Heart right ventricle (tissue), 16 donors: ENCODE results near the gene LRMDA. TPM values are rescaled to one million over a fixed set of nuclear protein-coding genes. Genes with fewer than 3 reads are reported as not detected.

Experiments used
- ATAC-seq, 8 donors: fragments of 200-7000 bp; cut with Tn5 transposase; one replicate each; pipeline ENCODE4 v1.9.1; 2020; ENCODE audit warnings: mild to moderate bottlenecking in 8 of 8, moderate library complexity in 8 of 8, moderate number of reproducible peaks in 1 of 8
- DNase-seq, 2 donors: peaks; one replicate each; pipeline ENCODE4 v3.0.0-alpha.2; 2020
- H3K27ac ChIP-seq, 10 donors: fragments of 200-600 bp; sonication (generic) in 2 of 10; one replicate each; pipeline versions ENCODE4 v1.5.0 to v1.8.0; 2020 to 2022; ENCODE audit warnings: mild to moderate bottlenecking in 3 of 10
- H3K27me3 ChIP-seq, 7 donors: fragments of 200-600 bp; one replicate each; pipeline ENCODE4 v1.8.0; 2021 to 2022; ENCODE audit warnings: mild to moderate bottlenecking in 2 of 7
- H3K36me3 ChIP-seq, 9 donors: fragments of 200-600 bp; sonication (generic) in 1 of 9; one replicate each; pipeline versions ENCODE4 v1.5.0 to v1.8.0; 2020 to 2022; ENCODE audit warnings: mild to moderate bottlenecking in 2 of 9
- H3K4me1 ChIP-seq, 9 donors: fragments of 200-600 bp; sonication (generic) in 1 of 9; one replicate each; pipeline versions ENCODE4 v1.5.0 to v1.8.0; 2020 to 2022; ENCODE audit warnings: mild to moderate bottlenecking in 4 of 9
- H3K4me3 ChIP-seq, 10 donors: fragments of 200-600 bp; sonication (generic) in 2 of 10; one replicate each; pipeline versions ENCODE4 v1.5.0 to v1.8.0; 2020 to 2022; ENCODE audit warnings: mild to moderate bottlenecking in 7 of 10, moderate library complexity in 2 of 10
- H3K9me3 ChIP-seq, 11 donors: fragments of 200-600 bp in 10 of 11; sonication (generic) in 2 of 11; one replicate each; pipeline versions ENCODE4 v1.5.0 to v1.8.0; 2013 to 2022; ENCODE audit warnings: mild to moderate bottlenecking in 2 of 11, control low read depth in 1 of 11, moderate library complexity in 1 of 11
- CTCF ChIP-seq, 9 donors: fragments of 200-600 bp; sonication (generic) in 2 of 9; IDR thresholded peaks; one replicate each; pipeline versions ENCODE4 v1.5.0 to v1.8.0; 2021 to 2022; ENCODE audit warnings: antibody characterized with exemption in 9 of 9, mild to moderate bottlenecking in 5 of 9, moderate library complexity in 1 of 9
- WGBS, 2 donors: extraction: QIAGEN DNeasy Blood & Tissue Kit; methylation state at CpG; one replicate each; pipeline ENCODE4 v1.1.7; 2013; ENCODE audit warnings: inconsistent platforms in 1 of 2; 5-methylcytosine and 5-hydroxymethylcytosine counted together
- intact Hi-C, 10 donors: fragments of 100-400 bp; cut with DNase I; formaldehyde crosslinking; loops; one replicate each; pipeline versions ENCODE4 v1.11.1 to v1.14.2; 2022
- polyA plus RNA-seq, 2 donors: library from polyadenylated mRNA; stranded (reverse); fragments of 200-250 nt; gene quantifications; one replicate each; pipeline ENCODE4 v1.2.3, GENCODE V29; 2013
- total RNA-seq, 10 donors: library from RNA; stranded (reverse); fragmentation: NEBNext Ultra II Directional in 3 of 10; extraction: Animal tissue kit (Norgen Biotek cat#: 25700) in 3 of 10; gene quantifications; one replicate each; pipeline versions ENCODE4 v1.2.1 to v1.2.4, GENCODE V29; 2021 to 2023
- donor health status: Arrhythmogenic right ventricular cardiomyopathy.
- donor health status: ischemic (EF 13 %, LVEDD 7.1; RV severe dilation, severe dysfunction).
- donor health status: healthy with polysubstance abuse.
- donor health status: DM: no; HTN: yes; CAD: no.
- donor health status: DM: no; HTN: no; CAD: no.
- donor health status: ischemic (EF 25% LVEDD 6.9; RV normal size, moderate dysfunction).
- donor health status: ischemic (EF 25% LVEDD 5.7; RV mildly dilated, moderate dysfunction).
- donor health status: healthy.
- donor health status: DM: yes; HTN: yes; CAD: no.
- donor health status: Ischemic cardiomyopathy.
- donor health status: ischemic (EF 35%, LVEDD 5.7; RV mildly dilated, moderate dysfunction).
- donor health status: nonischemic (EF 11% LVEDD 7.7; RV severe dilation, severe dysfunction).
- donor health status: DM: yes; HTN: yes; CAD: no.
- donor health status: PGD.
- donor health status: ischemic (EF 29% LVEDD 5.4; RV normal size, mild dysfunction).
- donor health status: nonischemic (EF 23%, LVEDD 6.1; RV moderate dilation, normal function).

LRMDA gene
- total and polyA plus RNA-seq, 12 donors: 4.0 to 59.8 (median 12.7) TPM

GRCh38 chr10:75613685-75614504 lies 182.5 kb downstream of the LRMDA start:
- Histone ChIP-seq H3K4me1 (peaks cover 3 to 59% (median 14%) of the 10 kb centered on the region in 9 donors), H3K27me3 (no peaks in the 10 kb centered on the region), H3K27ac (peak overlapping the region in 1 of 10 donors; percentile 80), H3K9me3 (no peaks in the 10 kb centered on the region), H3K4me3 (no peak overlapping the region), H3K36me3 (no peaks in the 10 kb centered on the region)
- intact Hi-C loops: loop anchor here in 1 of 10 donors (10.0 kb wide), 1 partner anchor 209 kb away; the partner anchor contains the start of gene ZNF503
- TF ChIP-seq CTCF (IDR thresholded peaks at IDR 0.05): no peak
- WGBS, 2 donors: 55 to 60% methylated on average over 10 of the region's 10 CpGs
- DNase-seq (no peak), ATAC-seq (no peak)

- Histone ChIP-seq H3K36me3 (no peaks in the 10 kb centered on the region), H3K4me3 (no peak overlapping the region), H3K27ac (no peak overlapping the region), H3K9me3 (no peaks in the 10 kb centered on the region), H3K4me1 (peaks cover 3 to 54% (median 14%) of the 10 kb centered on the region in 9 donors), H3K27me3 (no peaks in the 10 kb centered on the region)
- DNase-seq: no peak
- intact Hi-C loops: loop anchor here in 1 of 10 donors (10.0 kb wide), 1 partner anchor 211 kb away; the partner anchor contains the start of gene ZNF503
- no peak for TF ChIP-seq CTCF (IDR thresholded peaks at IDR 0.05)
- ATAC-seq: no peak
- WGBS, 2 donors: 90 to 96% methylated on average over 3 of the region's 3 CpGs
Measured at GRCh38 chr10:75616076-75616475, 184.7 kb downstream of the LRMDA start.

GRCh38 chr10:75616874-75617478 lies 185.6 kb downstream of the LRMDA start:
- Histone ChIP-seq H3K27ac (no peak overlapping the region), H3K4me3 (no peak overlapping the region), H3K36me3 (no peaks in the 10 kb centered on the region), H3K4me1 (peaks cover 3 to 48% (median 14%) of the 10 kb centered on the region in 9 donors), H3K27me3 (no peaks in the 10 kb centered on the region), H3K9me3 (no peaks in the 10 kb centered on the region)
- TF ChIP-seq CTCF (IDR thresholded peaks at IDR 0.05): no peak
- DNase-seq (no peak), ATAC-seq (peak in 1 of 8 donors; percentile 9)
- 83% methylated on average over 3 of the region's 3 CpGs for WGBS, 2 donors
- intact Hi-C loops: loop anchor here in 1 of 10 donors (10.0 kb wide), 1 partner anchor 212 kb away; the partner anchor contains the start of gene ZNF503

- peak in 3 of 8 donors; percentile 39 to 81 (median 69) for ATAC-seq
- no peak for DNase-seq
- TF ChIP-seq CTCF (IDR thresholded peaks at IDR 0.05): no peak
Measured at GRCh38 chr10:75617485-75618155, 186.2 kb downstream of the LRMDA start.

More at GRCh38 chr10:75617485-75618155, 186.2 kb downstream of the LRMDA start:
- WGBS, 2 donors: 93 to 96% methylated on average over 4 of the region's 4 CpGs
- Histone ChIP-seq H3K4me3 (no peak overlapping the region), H3K27ac (no peak overlapping the region), H3K27me3 (no peaks in the 10 kb centered on the region), H3K9me3 (no peaks in the 10 kb centered on the region), H3K4me1 (peaks cover 3 to 42% (median 14%) of the 10 kb centered on the region in 9 donors), H3K36me3 (no peaks in the 10 kb centered on the region)
- intact Hi-C loops: loop anchor here in 1 of 10 donors (10.0 kb wide), 1 partner anchor 213 kb away; the partner anchor contains the start of gene ZNF503
